GM12878 (cell line): ENCODE results near the gene MRPL36. TPM values are rescaled to one million over a fixed set of nuclear protein-coding genes. Genes with fewer than 3 reads are reported as not detected.

Source experiments
- BRCA1 ChIP-seq: IDR thresholded peaks from 2 replicates; pipeline ENCODE4 v1.6.1; 2011; ENCODE audit warnings: low read depth, low read length, improper control_type of control experiment
- CBFB ChIP-seq: IDR thresholded peaks from 2 replicates; pipeline ENCODE4 v1.6.1; 2016; ENCODE audit warnings: antibody characterized with exemption, low read depth
- CHD4 ChIP-seq: fragments of 200-600 bp; sonication (generic); IDR thresholded peaks from 2 replicates; pipeline ENCODE4 v1.6.1; 2016; ENCODE audit warnings: mild to moderate bottlenecking
- CREB1 ChIP-seq: IDR thresholded peaks from 2 replicates; pipeline ENCODE4 v1.6.1; 2012; ENCODE audit warnings: low read depth, mild to moderate bottlenecking, inconsistent platforms
- CREM ChIP-seq: IDR thresholded peaks from 2 replicates; pipeline ENCODE4 v1.6.1; 2014; ENCODE audit warnings: antibody characterized with exemption, low read depth
- EED ChIP-seq: sonication (generic); IDR thresholded peaks from 2 replicates; pipeline ENCODE4 v1.6.1; 2016; ENCODE audit warnings: antibody characterized with exemption, low read depth
- EGR1 ChIP-seq, 2 experiments: IDR thresholded peaks; 1 replicate in 1 of 2; 2 replicates in 1 of 2; pipeline ENCODE4 v1.6.1; 2011 to 2012; ENCODE audit warnings: low read depth in 2 of 2, low read length in 2 of 2, borderline replicate concordance in 1 of 2, mild to moderate bottlenecking in 1 of 2, moderate library complexity in 1 of 2
- FOXK2 ChIP-seq: fragments of 450-650 bp; IDR thresholded peaks from 2 replicates; pipeline ENCODE4 v1.6.1; 2017; ENCODE audit warnings: mild to moderate bottlenecking, moderate library complexity
- GATAD2B ChIP-seq: fragments of 450-650 bp; conservative IDR thresholded peaks from 2 replicates; pipeline ENCODE4 v1.6.1; 2017; ENCODE audit warnings: low read depth, mild to moderate bottlenecking, moderate library complexity
- JUNB ChIP-seq: IDR thresholded peaks from 2 replicates; pipeline ENCODE4 v1.6.1; 2016; ENCODE audit warnings: antibody characterized with exemption, mild to moderate bottlenecking
- JUND ChIP-seq: IDR thresholded peaks from 2 replicates; pipeline ENCODE4 v1.6.1; 2012; ENCODE audit warnings: low read depth, mild to moderate bottlenecking, low read length, improper control_type of control experiment, moderate library complexity
- KLF5 ChIP-seq: fragments of 450-650 bp; IDR thresholded peaks from 2 replicates; pipeline ENCODE4 v1.6.1; 2014; ENCODE audit warnings: mild to moderate bottlenecking; ENCODE audit not compliant: partially characterized antibody
- MAX ChIP-seq: IDR thresholded peaks from 2 replicates; pipeline ENCODE4 v1.6.1; 2012; ENCODE audit warnings: low read depth, low read length, improper control_type of control experiment
- MEF2B ChIP-seq: fragments of 450-650 bp; IDR thresholded peaks from 2 replicates; pipeline ENCODE4 v1.6.1; 2018; ENCODE audit warnings: mild to moderate bottlenecking, moderate library complexity; ENCODE audit not compliant: partially characterized antibody, poor library complexity, severe bottlenecking
- MXI1 ChIP-seq: fragments of 150-350 bp; IDR thresholded peaks from 2 replicates; pipeline ENCODE4 v1.6.1; 2011; ENCODE audit warnings: low read depth, mild to moderate bottlenecking, inconsistent platforms, low read length, improper control_type of control experiment
- NBN ChIP-seq: fragments of 450-650 bp; IDR thresholded peaks from 2 replicates; pipeline ENCODE4 v1.6.1; 2016
- PAX8 ChIP-seq: fragments of 450-650 bp; IDR thresholded peaks from 2 replicates; pipeline ENCODE4 v1.6.1; 2017; ENCODE audit warnings: mild to moderate bottlenecking, moderate library complexity
- PML ChIP-seq: IDR thresholded peaks from 2 replicates; pipeline ENCODE4 v1.6.1; 2012; ENCODE audit warnings: low read length, inconsistent platforms
- POLR2A ChIP-seq: IDR thresholded peaks from 2 replicates; pipeline ENCODE4 v1.6.1; 2011; ENCODE audit warnings: low read depth, mild to moderate bottlenecking, low read length
- RAD21 ChIP-seq: IDR thresholded peaks from 2 replicates; pipeline ENCODE4 v1.6.1; 2011; ENCODE audit warnings: mild to moderate bottlenecking, low read depth, low read length, moderate library complexity; ENCODE audit not compliant: insufficient read depth
- RUNX3 ChIP-seq: IDR thresholded peaks from 2 replicates; pipeline ENCODE4 v1.6.1; 2012; ENCODE audit warnings: low read length, inconsistent platforms
- SIN3A ChIP-seq: IDR thresholded peaks from 2 replicates; pipeline ENCODE4 v1.6.1; 2012; ENCODE audit warnings: low read depth, low read length, improper control_type of control experiment
- SIX5 ChIP-seq: IDR thresholded peaks from 2 replicates; pipeline ENCODE4 v1.6.1; 2011; ENCODE audit warnings: mild to moderate bottlenecking, low read depth, low read length, moderate library complexity; ENCODE audit not compliant: severe bottlenecking
- SREBF1 ChIP-seq: IDR thresholded peaks from 2 replicates; pipeline ENCODE4 v1.6.1; 2012; ENCODE audit warnings: mild to moderate bottlenecking, low read length
- STAT3 ChIP-seq: IDR thresholded peaks from 2 replicates; pipeline ENCODE4 v1.6.1; 2011; ENCODE audit warnings: low read depth, low read length, improper control_type of control experiment
- TARDBP ChIP-seq: IDR thresholded peaks from 2 replicates; pipeline ENCODE4 v1.6.1; 2016; ENCODE audit warnings: borderline replicate concordance
- USF1 ChIP-seq: IDR thresholded peaks from 2 replicates; pipeline ENCODE4 v1.6.1; 2011; ENCODE audit warnings: borderline replicate concordance, low read depth, mild to moderate bottlenecking, moderate library complexity, mixed read lengths, low read length; ENCODE audit not compliant: insufficient read depth; ENCODE audit errors: extremely low read length
- ZBTB40 ChIP-seq: fragments of 450-650 bp; IDR thresholded peaks from 2 replicates; pipeline ENCODE4 v1.6.1; 2016; ENCODE audit warnings: mild to moderate bottlenecking, moderate library complexity, borderline replicate concordance
- ZSCAN29 ChIP-seq: fragments of 450-650 bp; IDR thresholded peaks from 2 replicates; pipeline ENCODE4 v1.6.1; 2017; ENCODE audit warnings: mild to moderate bottlenecking, moderate library complexity
- polyA plus RNA-seq, 11 experiments: library from polyadenylated mRNA; depleted of rRNA in 4 of 11; unstranded in 6 of 11; stranded (reverse) in 5 of 11; fragments of >200 nt; fragmentation: Nextera tagmentation in 4 of 11; fragmentation: Illumina TruSeq in 1 of 11; extraction: Ambion mirVana in 4 of 11; extraction: Trizol in 1 of 11; gene quantifications; 1 replicate in 1 of 11; 2 replicates in 10 of 11; pipeline versions ENCODE4 v1.2.1 to v1.2.3, GENCODE V29; 2011 to 2016; ENCODE audit warnings: inconsistent platforms in 2 of 11, missing spikeins in 2 of 11, low read depth in 1 of 11
- total RNA-seq, 4 experiments: library from RNA; depleted of rRNA in 3 of 4; stranded (reverse); fragments of >200 nt in 3 of 4; fragmentation: Illumina TruSeq in 1 of 4; extraction: Trizol in 1 of 4; gene quantifications; 2 replicates each; pipeline versions ENCODE4 v1.2.1 to v1.2.3, GENCODE V29; 2013 to 2021

MRPL36 gene
- total and polyA plus RNA-seq, 10 of the 15 experiments (the other 5 are each of a cell fraction or from before 2014, with no cell fraction given): 89.2 to 559 (median 152) TPM

GRCh38 chr5:1799602-1800471 is at the start of gene MRPL36 (continued):
- TF ChIP-seq USF1: peak; percentile 97
- TF ChIP-seq GATAD2B: no peak
- 0 out of 2 replicates have a peak, but pooled peaks have one; percentile 32 for TF ChIP-seq TARDBP
- no peak for TF ChIP-seq JUNB
- TF ChIP-seq SIN3A: peak; percentile 56; the same call in 1 of the 2 replicates
- TF ChIP-seq MXI1: peak; percentile 83
- TF ChIP-seq SIX5: peak; percentile 64
- peak; percentile 24 to 77; a peak in 1 of 3 replicates for TF ChIP-seq EGR1 (IDR thresholded peaks at IDR 0.05; ENCODE audit: borderline replicate concordance in 1 of 2, low read depth in 2 of 2, low read length in 2 of 2)
- TF ChIP-seq PML: 0 out of 2 replicates have a peak, but pooled peaks have one; percentile 29
- TF ChIP-seq SREBF1: no peak
- peak; percentile 42 for TF ChIP-seq KLF5
- no peak for TF ChIP-seq PAX8
- TF ChIP-seq CREB1: peak; percentile 65
- TF ChIP-seq BRCA1: no peak
- no peak for TF ChIP-seq STAT3
- TF ChIP-seq EED: no peak
- TF ChIP-seq ZBTB40: peak; percentile 12; the same call in 1 of the 2 replicates
- TF ChIP-seq RAD21: no peak
- no peak for TF ChIP-seq ZSCAN29
- TF ChIP-seq CHD4: no peak
- peak; percentile 69 for TF ChIP-seq FOXK2
- TF ChIP-seq CREM: peak; percentile 67
- no peak for TF ChIP-seq MEF2B
- TF ChIP-seq RUNX3: no peak
- 0 out of 2 replicates have a peak, but pooled peaks have one; percentile 8 for TF ChIP-seq CBFB
- TF ChIP-seq NBN: peak; percentile 90
- TF ChIP-seq JUND: 0 out of 2 replicates have a peak, but pooled peaks have one; percentile 20
- TF ChIP-seq POLR2A: peak; percentile 88
- TF ChIP-seq MAX: peak; percentile 92
